ENCODE measurements around the gene COPS6. TPM values are rescaled to one million over a fixed set of nuclear protein-coding genes. Genes with fewer than 3 reads are reported as not detected.
"Not testable (repeated sequence)": the region's sequence is repeated elsewhere in the genome, so short reads cannot be mapped to it uniquely, and the experiment has no call there.

COPS6 gene
- total and polyA plus RNA-seq, 2 of the 4 experiments (the other 2 are of a cell fraction) = 185 to 325 TPM

DNA sequence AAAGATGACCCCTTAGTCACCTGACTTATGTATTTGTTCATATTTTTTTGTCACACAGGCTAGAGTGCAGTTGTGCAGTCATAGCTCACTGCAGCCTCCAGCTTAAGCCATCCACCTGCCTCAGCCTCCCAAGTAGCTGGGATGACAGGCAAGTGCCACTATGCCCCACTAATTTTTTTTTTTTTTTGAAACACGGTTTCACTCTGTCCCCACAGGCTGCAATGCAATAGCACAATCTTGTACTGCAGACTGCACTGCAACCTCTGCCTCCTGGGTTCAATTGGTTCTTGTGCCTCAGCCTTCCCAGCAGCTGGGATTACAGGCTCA, 39.8 kb downstream of the COPS6 start:
- H2BK15ac ChIP-seq (ENCODE audit: low read depth, low read length) = no peak overlapping the region
- no peak overlapping the region for H2BK5ac ChIP-seq (ENCODE audit: low read depth, low read length, poor library complexity, severe bottlenecking)
- no peak overlapping the region for H3K14ac ChIP-seq (replicated peaks; ENCODE audit: low read depth, low read length)
- TF ChIP-seq MAZ (IDR thresholded peaks at IDR 0.05; ENCODE audit: borderline replicate concordance, low read depth, low read length) (no peak), RCOR1 (IDR thresholded peaks at IDR 0.05; ENCODE audit: insufficient replicate concordance, low read length) (no peak), RFX5 (IDR thresholded peaks at IDR 0.05; ENCODE audit: low read depth, low read length) (no peak)
- H3K23ac ChIP-seq (ENCODE audit: low read depth, low read length) = peak overlapping the region; percentile 94; the same call in 1 of the 2 replicates
- H4K91ac ChIP-seq (ENCODE audit: insufficient read depth, low read depth, low read length) = no peak overlapping the region
- ChIA-PET CTCF (interaction anchor here (0.6 kb wide), 1 partner anchor 139 kb away, joined by 3 read pairs; no protein-coding TSS in a partner anchor), POLR2A (ENCODE audit: unreplicated experiment) (no interaction called here)
- dilution Hi-C loops (cut with HindIII; ENCODE audit: low sequenced_read_pairs, unreplicated experiment) (no loop called here), intact Hi-C loops (cut with micrococcal nuclease) (no loop called here), in situ Hi-C loops (cut with MboI; ENCODE audit: low sequenced_read_pairs) (no loop called here)
- H3K27ac ChIP-seq (ENCODE audit: insufficient read depth, low read length) = no peak overlapping the region
- H2AK9ac ChIP-seq (replicated peaks; ENCODE audit: low read depth, low read length, poor library complexity) = no peak overlapping the region
- peaks cover 2% of the 10 kb centered on the region; the same call in 1 of the 2 replicates for H3K4me1 ChIP-seq (ENCODE audit: control insufficient read depth, insufficient read depth, low read length)
- no peak overlapping the region for H2BK120ac ChIP-seq (ENCODE audit: low read depth, low read length)
- H2AK5ac ChIP-seq (ENCODE audit: low read depth, low read length) = no peak overlapping the region
- H2BK20ac ChIP-seq (ENCODE audit: low read depth, low read length) = no peak overlapping the region
- peaks cover 12 to 43% of the 10 kb centered on the region in 2 experiments; a peak in 3 of 4 replicates for H3K79me1 ChIP-seq (ENCODE audit: low read depth in 1 of 2, low read length in 2 of 2)
- ATAC-seq (ENCODE audit: low read depth) (no peak), DNase-seq (no peak)
- H3K56ac ChIP-seq (ENCODE audit: extremely low read depth, insufficient read depth, low read length) = no peak overlapping the region
- H3K9ac ChIP-seq (ENCODE audit: low read depth, low read length) = no peak overlapping the region
- H3K27me3 ChIP-seq (ENCODE audit: control insufficient read depth, insufficient read depth, low read length) = no peaks in the 10 kb centered on the region
- no peak overlapping the region for H3K18ac ChIP-seq (ENCODE audit: low read depth, low read length)
- no peak overlapping the region for H2AFZ ChIP-seq (replicated peaks; ENCODE audit: low read length, poor library complexity)
- H4K20me1 ChIP-seq (ENCODE audit: insufficient read depth, low read length) = no peaks in the 10 kb centered on the region
- H3K4me2 ChIP-seq (ENCODE audit: low read depth, low read length) = no peak overlapping the region
- H3K36me3 ChIP-seq (ENCODE audit: control insufficient read depth, insufficient read depth, low read length) = peaks cover 4% of the 10 kb centered on the region; the same call in 1 of the 2 replicates
- H3K4ac ChIP-seq (ENCODE audit: low read depth, low read length) = no peak overlapping the region
- peaks cover 4% of the 10 kb centered on the region; the same call in 1 of the 2 replicates for H3K9me1 ChIP-seq (ENCODE audit: insufficient read depth, low read length)
- peak overlapping the region in 1 of 2 experiments; percentile 94; a peak in 1 of 4 replicates for H4K8ac ChIP-seq (ENCODE audit: low read depth in 2 of 2, low read length in 2 of 2)
- H3K4me3 ChIP-seq (ENCODE audit: insufficient read depth, low read depth, low read length) = no peak overlapping the region
- H4K5ac ChIP-seq (ENCODE audit: low read depth, low read length) = no peak overlapping the region
- WGBS, 2 experiments (ENCODE audit: extremely low coverage in 2 of 2, insufficient read length in 1 of 2) = no CpG with 5 or more reads among the region's 1 CpG
- no TSS peak for BruUV-seq (replicated peaks)
- no peaks in the 10 kb centered on the region for H3K9me3 ChIP-seq (ENCODE audit: control insufficient read depth, insufficient read depth, low read length)

DNA sequence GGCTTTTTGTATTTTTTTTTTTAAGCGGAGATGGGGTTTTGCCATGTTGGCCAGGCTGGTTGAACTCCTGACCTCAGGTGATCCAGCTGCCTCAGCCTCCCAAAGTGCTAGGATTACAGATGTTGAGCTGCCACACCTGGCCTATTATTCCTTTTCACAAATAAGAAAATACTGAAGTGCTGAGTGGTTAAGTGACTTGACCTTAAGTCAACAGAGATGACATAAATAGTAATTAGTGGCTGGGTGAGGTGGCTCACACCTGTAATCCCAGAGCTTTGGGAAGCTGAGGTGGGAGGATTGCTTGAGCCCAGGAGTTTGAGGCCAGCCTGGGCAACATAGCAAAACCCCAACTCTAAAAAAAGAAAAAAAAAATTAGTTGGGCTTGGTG, 41.4 kb downstream of the COPS6 start:
- intact Hi-C loops (cut with micrococcal nuclease) = loop anchor here (2.0 to 5.0 kb wide), 2 partner anchors 135 to 218 kb away; no protein-coding TSS in a partner anchor
- H3K18ac ChIP-seq (ENCODE audit: low read depth, low read length); H3K9me1 ChIP-seq (ENCODE audit: insufficient read depth, low read length); H4K8ac ChIP-seq (ENCODE audit: low read depth in 2 of 2, low read length in 2 of 2); H3K4me1 ChIP-seq (ENCODE audit: control insufficient read depth, insufficient read depth, low read length); H2BK5ac ChIP-seq (ENCODE audit: low read depth, low read length, poor library complexity, severe bottlenecking); ATAC-seq (ENCODE audit: low read depth); dilution Hi-C loops (cut with HindIII; ENCODE audit: low sequenced_read_pairs, unreplicated experiment); H3K23ac ChIP-seq (ENCODE audit: low read depth, low read length); H4K91ac ChIP-seq (ENCODE audit: insufficient read depth, low read depth, low read length); POLR2A ChIA-PET (ENCODE audit: unreplicated experiment); H3K36me3 ChIP-seq (ENCODE audit: control insufficient read depth, insufficient read depth, low read length); H3K27me3 ChIP-seq (ENCODE audit: control insufficient read depth, insufficient read depth, low read length); H4K20me1 ChIP-seq (ENCODE audit: insufficient read depth, low read length); H3K9ac ChIP-seq (ENCODE audit: low read depth, low read length); H2BK15ac ChIP-seq (ENCODE audit: low read depth, low read length); H2BK20ac ChIP-seq (ENCODE audit: low read depth, low read length); H3K4ac ChIP-seq (ENCODE audit: low read depth, low read length); H2BK120ac ChIP-seq (ENCODE audit: low read depth, low read length); H3K9me3 ChIP-seq (ENCODE audit: control insufficient read depth, insufficient read depth, low read length); H2AK5ac ChIP-seq (ENCODE audit: low read depth, low read length); H2AFZ ChIP-seq (replicated peaks; ENCODE audit: low read length, poor library complexity); H3K4me3 ChIP-seq (ENCODE audit: insufficient read depth, low read depth, low read length); BruUV-seq (replicated peaks); H3K56ac ChIP-seq (ENCODE audit: extremely low read depth, insufficient read depth, low read length); H3K27ac ChIP-seq (ENCODE audit: insufficient read depth, low read length); H3K4me2 ChIP-seq (ENCODE audit: low read depth, low read length); H3K14ac ChIP-seq (replicated peaks; ENCODE audit: low read depth, low read length); H4K5ac ChIP-seq (ENCODE audit: low read depth, low read length); DNase-seq; H2AK9ac ChIP-seq (replicated peaks; ENCODE audit: low read depth, low read length, poor library complexity): not testable (repeated sequence)
- WGBS, 2 experiments (ENCODE audit: extremely low coverage in 2 of 2, insufficient read length in 1 of 2) = no CpG with 5 or more reads among the region's 1 CpG
- CTCF ChIA-PET = interaction anchor here (0.7 to 1.1 kb wide), 4 partner anchors 10 to 473 kb away, joined by 3 to 6 read pairs (median 3); partner anchors contain the start of gene GAL3ST4
- in situ Hi-C loops (cut with MboI; ENCODE audit: low sequenced_read_pairs) = loop anchor here (10.0 kb wide), 1 partner anchor 215 kb away; no protein-coding TSS in a partner anchor
- H3K79me1 ChIP-seq (ENCODE audit: low read depth in 1 of 2, low read length in 2 of 2) = peaks cover 10 to 31% of the 10 kb centered on the region in 2 experiments; a peak in 3 of 4 replicates
